HG03342 (cell line): ENCODE data around the gene SLC5A2.
"Not testable (repeated sequence)": the region's sequence is repeated elsewhere in the genome, so short reads cannot be mapped to it uniquely, and the experiment has no call there.

Source experiments
- ATAC-seq: cut with Tn5 transposase; IDR thresholded peaks from one replicate; pipeline ENCODE4 v1.9.1; 2021; ENCODE audit warnings: mild to moderate bottlenecking, moderate library complexity; ENCODE audit not compliant: unreplicated experiment

Gene SLC5A2

GRCh38 chr16:31523768-31524167 lies 40.8 kb downstream of the SLC5A2 start:
- not testable (repeated sequence) for ATAC-seq

GRCh38 chr16:31525113-31525512 lies 42.2 kb downstream of the SLC5A2 start:
- ATAC-seq: no peak

DNA sequence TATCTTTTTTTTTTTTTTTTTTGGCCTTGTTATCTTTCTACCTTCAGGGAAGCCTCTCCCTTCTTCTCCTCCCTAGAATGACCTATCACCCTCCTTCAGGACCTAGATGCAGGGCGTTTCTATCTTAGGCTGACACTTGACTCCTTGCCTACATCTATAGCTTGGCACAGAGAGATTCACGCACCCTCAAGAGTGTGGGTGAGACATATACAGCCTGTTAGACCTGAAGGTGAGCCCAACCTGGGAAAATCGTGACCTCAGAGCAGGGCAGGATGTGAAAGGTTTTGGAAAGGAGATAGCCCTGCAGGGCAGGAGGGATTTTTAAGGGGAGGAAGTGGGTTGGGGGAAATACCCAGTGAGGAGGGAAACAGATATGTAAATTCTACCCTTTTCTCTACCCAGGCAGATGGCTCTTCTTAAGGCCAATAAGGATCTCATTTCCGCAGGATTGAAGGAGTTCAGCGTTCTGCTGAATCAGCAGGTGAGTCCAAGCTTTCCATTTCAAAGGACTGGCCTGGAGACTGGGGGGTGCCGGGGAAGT lies 44.9 kb downstream of the SLC5A2 start, which contains the start of gene AHSP:
AHSP (plus strand) TSS at position 167 of the 541 bp plus-strand sequence; CDS start at position 407, 240 bp downstream.
- no peak for ATAC-seq

GRCh38 chr16:31528523-31529107 lies 45.7 kb downstream of the SLC5A2 start:
- no peak for ATAC-seq

- no peak for ATAC-seq
Measured at GRCh38 chr16:31529108-31529936, 46.4 kb downstream of the SLC5A2 start.

DNA sequence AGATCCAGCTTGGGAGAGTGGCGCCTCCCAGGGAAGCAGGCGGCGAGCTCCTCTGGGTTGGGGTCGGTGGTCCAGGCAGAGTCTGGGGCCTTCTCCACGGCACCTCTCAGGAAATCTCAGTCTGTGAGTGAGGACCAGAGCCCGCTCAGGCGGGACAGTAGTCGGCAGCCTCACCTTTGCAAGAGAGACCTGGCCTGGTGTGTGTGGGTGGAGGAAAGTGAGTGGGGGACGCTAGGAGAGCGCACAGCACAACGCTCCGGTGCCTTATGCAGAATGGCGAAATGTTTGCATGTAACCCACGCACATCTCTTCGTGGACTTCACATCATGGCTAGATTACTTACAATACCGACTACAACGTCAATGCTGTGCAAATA lies 47.0 kb downstream of the SLC5A2 start:
- ATAC-seq: no peak

DNA sequence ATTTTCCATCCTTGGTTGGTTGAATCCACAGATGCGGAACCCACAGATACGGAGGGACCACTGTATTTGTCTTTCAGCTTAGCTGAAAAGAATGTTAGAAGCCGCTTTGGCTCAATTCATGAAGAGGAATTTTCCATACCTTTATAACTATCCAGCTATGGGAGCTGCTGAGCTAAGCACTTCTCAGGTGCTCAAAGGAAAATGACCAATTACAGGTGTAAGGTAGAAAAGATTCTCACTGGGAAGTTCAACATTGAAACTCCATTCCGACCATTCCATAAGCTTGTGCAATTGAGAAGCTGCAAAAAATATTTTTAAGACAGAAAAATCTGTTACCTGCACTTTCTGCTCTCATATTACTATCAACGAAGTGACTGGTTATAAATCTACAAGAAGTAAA lies 47.5 kb downstream of the SLC5A2 start:
- ATAC-seq: no peak

DNA sequence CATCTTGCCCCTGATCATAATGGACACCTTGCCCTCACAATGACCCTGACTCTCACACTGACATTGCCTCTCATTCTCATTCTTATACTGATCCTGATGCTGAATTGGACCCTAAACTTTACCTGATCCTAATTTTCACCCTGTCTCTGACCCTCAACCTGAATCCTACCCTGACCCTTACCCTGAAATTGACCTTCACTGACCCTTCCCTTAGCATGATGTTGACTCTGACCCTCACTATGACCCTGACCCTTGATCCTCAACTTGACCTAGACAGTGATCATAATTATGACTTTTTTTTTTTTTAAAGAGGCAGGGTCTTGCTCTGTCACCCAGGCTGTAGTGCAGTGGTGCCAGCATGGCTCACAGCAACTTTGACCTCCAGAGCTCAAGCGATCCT lies 48.2 kb downstream of the SLC5A2 start:
- no peak for ATAC-seq

DNA sequence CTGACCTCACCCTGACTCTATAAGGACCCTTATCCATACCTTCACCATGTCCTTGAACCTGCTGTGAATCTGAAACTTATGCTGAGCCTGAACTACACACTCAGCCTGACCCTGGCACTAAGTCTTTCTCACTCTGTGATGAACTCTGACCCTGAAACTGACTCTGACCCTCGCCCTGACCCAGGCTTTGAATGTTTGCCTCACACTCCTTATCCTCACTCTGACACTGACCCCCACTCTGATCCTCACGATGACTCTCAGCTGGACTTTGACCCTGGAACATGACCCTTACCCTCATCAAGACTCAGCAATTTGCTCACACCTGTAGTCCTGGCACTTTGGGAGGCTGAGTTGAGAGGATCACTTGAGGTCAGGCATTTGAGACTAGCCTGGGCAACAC lies 49.2 kb downstream of the SLC5A2 start:
- ATAC-seq: no peak

DNA sequence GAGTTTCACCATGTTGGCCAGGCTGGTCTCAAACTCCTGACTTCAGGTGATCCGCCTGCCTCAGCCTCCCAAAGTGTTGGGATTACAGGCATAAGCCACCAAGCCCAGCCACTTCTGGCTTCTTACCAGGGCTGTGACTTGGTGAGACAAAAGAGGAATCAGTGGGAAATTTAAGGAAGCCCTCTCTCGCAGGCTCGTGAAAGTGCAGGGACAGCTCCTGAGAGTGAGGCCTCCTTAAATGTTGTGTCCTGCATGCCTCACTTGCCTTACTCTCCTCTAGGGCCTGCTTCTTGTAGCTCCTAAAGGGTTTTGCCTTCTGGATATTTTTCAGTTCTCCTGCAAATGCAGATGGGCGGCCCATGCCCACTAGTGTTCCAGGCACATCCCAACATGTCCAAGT lies 50.0 kb downstream of the SLC5A2 start:
- no peak for ATAC-seq

GRCh38 chr16:31535737-31536136 lies 52.8 kb downstream of the SLC5A2 start:
- ATAC-seq: no peak

GRCh38 chr16:31536804-31537361 lies 54.0 kb downstream of the SLC5A2 start:
- no peak for ATAC-seq

DNA sequence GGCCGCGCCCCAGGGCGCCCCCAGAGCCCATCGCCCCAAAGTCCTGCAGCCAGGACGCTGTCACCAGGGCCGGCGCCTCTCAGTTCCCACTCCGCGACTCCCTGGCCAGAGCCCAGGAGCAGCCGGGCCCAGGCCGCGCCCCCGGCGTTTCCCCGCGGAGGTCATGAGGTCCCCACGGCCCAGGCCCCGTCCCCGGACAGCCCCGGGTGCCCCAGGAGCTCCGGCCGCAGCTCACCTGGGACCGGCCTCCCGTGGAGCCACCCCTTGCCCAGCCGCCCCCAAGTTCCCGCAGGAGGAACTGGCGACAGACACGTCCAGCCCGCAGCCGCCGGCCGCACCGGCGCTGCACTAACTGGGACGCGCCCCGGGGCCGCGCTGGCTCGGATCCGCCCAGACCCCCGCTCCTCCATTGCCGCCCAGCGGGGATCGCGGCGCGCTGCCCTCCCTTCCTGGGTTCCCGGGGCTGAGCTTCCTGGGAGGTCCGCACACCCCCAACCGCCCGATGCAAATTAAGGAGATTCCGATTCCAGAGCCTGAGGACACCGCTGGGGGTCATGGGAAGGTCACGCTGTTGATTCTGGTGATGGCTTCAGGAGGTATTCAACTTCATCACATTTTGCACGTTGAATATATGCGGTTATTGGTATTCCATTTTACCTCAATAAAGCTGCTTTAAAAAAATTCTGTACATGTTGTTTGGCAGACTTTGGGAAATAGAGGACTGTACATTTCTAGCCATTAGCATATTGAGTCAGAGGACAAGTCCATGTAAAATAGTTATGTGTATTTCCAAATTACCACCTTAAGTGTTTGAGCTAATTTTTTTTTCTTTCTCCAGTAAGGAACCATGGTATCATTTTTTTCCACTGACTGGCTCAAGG lies 54.7 kb downstream of the SLC5A2 start:
- ATAC-seq: no peak

DNA sequence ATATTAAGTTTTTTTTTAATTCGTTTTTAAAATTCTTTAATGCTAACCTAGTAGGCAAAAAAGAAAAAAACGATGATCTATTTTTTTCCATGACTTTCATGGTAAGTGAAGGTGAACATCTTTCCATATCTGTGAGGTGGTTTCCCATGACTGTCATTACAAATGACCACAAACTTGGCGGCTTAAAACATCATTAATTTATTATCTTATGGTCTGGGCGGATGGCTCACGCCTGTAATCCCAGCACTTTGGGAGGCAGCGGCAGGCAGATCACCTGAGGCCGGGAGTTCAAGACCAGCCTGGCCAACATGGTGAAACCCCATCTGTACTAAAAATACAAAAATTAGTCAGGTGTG lies 55.3 kb downstream of the SLC5A2 start:
- not testable (repeated sequence) for ATAC-seq

DNA sequence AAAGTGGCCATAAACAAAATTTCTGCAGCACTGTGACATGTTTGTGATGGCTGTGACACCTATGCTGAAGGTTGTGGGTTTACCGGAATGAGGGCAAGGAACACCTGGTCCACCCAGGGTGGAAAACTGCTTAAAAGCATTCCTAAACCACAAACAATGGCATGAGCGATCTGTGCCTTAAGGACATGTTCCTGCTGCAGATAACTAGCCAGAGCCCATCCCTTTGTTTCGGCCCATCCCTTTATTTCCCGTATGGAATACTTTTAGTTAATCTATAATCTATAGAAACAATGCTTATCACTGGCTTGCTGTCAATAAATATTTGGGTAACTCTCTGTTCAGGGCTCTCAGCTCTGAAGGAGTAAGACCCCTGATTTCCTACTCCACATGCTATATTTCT lies 56.8 kb downstream of the SLC5A2 start:
- ATAC-seq: not testable (repeated sequence)
